Kidney capillary endothelial cell (primary cell): ENCODE measurements around the gene SLC2A6.

Experiments used
- DNase-seq: peaks from one replicate; pipeline ENCODE4 v3.0.0-alpha.2; 2018; ENCODE audit warnings: low spot score

Gene SLC2A6

DNA sequence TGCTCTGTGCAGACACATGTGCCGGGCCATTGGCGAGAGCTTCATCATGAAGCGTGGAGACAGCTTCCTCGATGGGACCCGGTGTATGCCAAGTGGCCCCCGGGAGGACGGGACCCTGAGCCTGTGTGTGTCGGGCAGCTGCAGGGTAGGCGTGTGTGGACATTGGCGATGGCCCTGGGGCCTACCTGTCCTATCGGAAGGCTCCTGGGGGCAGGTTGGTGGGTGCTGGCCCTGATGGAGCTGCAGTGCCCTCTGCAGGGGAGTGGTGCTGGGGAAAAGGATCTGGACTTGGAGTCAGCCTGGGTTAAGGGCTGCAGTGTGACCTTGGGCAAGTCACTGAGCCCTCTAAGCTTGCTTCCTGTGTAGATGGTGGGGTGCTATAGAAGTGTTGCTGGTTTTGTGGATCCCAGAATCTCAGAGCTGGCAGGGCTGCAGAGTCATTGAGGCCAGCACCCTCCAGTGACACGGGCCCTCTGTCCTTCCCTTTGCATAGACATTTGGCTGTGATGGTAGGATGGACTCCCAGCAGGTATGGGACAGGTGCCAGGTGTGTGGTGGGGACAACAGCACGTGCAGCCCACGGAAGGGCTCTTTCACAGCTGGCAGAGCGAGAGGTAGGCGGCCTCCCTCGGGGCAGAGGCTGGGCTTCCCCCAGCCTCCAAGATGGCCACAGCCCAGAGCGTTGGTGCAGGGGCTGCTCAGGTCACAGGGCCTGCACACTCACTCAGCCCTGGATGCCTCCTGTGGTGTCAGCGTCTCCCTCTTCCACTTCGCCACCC, 41.0 kb downstream of the SLC2A6 start:
- no peak for DNase-seq

GRCh38 chr9:133436681-133437080, 42.2 kb downstream of the SLC2A6 start:
- DNase-seq = no peak

- DNase-seq = no peak
These were observed 45.5 kb downstream of the SLC2A6 start for GRCh38 chr9:133433351-133433843.

- no peak for DNase-seq
These were observed 48.7 kb downstream of the SLC2A6 start for GRCh38 chr9:133430244-133430643.

GRCh38 chr9:133429641-133430161, 49.2 kb downstream of the SLC2A6 start:
- DNase-seq = peak; percentile 13

DNA sequence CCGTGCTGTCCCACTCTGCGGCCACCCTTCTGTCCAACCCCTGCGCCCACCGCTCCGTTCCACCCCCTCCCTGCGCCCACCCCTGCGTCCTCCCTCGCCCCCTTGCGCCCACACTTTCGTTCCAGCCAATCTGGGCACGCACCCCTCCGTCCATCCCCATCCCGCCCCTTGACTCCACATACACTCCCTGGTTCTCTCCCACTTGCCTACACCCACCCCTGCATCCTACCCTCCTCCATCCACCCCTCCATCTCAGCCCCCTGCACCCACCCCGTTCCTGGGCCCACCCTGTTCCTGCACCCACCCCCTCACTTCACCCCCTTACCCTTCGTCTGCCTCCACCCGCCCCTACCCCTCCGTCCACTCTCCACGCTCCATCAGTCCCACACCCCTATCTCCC, 49.7 kb downstream of the SLC2A6 start:
- no peak for DNase-seq

- no peak for DNase-seq
These were observed 50.2 kb downstream of the SLC2A6 start for GRCh38 chr9:133428617-133429101.

DNA sequence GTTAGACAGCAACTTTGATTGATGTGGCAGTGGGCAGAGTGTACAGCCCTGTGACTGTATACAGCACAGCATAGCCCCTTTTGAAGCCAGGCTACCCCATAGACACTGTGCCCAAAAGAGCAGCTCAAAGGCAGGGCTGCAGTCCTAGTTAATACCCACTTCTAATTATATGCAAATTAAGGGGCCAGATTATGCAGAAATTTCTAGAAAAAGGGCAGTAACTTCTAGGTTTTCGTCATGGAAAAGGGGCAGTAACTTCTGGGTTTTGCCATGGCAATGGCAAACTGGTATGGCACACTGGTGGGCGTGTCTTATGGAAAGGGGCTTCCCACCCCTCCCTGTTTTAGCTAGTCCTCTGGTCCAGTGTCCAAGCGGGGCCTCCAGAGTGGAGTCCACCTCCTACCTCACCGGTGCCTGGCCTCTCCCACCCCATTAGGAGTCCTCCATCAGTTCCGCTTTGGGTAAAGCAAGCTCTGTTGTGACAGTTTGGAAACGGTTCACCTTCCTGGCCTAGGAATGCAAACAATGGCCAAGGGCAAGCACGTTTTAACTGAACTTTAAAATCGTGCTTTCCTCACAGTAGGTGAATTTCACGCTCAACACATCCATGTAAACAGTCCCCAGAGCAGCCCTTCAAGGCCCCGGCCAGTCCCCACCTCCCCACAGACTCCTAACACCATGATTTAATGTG, 51.1 kb downstream of the SLC2A6 start:
- no peak for DNase-seq

DNA sequence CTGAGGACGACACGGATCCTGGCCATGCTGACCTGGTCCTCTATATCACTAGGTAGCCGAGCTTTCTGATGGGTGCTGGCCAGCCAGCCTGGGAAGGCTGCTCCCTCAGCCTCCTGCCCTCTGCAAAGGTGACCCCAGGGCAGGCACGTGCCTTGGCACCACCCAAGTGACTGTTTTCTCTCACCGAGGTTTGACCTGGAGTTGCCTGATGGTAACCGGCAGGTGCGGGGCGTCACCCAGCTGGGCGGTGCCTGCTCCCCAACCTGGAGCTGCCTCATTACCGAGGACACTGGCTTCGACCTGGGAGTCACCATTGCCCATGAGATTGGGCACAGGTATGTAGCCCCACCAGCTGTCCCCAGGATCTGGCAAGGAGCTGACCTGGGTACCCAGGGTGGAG, 52.9 kb downstream of the SLC2A6 start:
- no peak for DNase-seq

GRCh38 chr9:133425049-133425632, 53.8 kb downstream of the SLC2A6 start:
- DNase-seq = no peak

DNA sequence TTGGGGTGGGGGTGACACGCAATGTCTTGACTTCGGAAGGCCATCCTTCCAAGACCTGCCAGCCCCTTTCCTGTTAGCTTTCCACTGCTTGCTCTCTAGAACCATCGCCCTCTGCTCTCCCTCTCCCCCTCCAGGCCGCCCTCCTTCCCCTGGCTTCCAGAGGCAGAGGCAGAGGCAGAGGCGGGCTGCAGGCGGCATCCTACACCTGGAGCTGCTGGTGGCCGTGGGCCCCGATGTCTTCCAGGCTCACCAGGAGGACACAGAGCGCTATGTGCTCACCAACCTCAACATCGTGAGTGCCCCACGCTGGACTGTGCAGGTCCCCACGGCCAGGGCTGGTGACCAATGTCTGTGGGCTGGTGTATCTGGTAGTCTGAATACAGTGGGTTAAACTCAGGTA, 54.7 kb downstream of the SLC2A6 start:
- DNase-seq = no peak

- DNase-seq = no peak
These were observed 55.7 kb downstream of the SLC2A6 start for GRCh38 chr9:133423216-133423615.

- DNase-seq = no peak
These were observed 57.0 kb downstream of the SLC2A6 start, which contains the start of gene ADAMTS13 for GRCh38 chr9:133421615-133422542. Gene ADAMTS13 (plus strand): TSS chr9:133422367. CDS start chr9:133422444, 77 bp downstream.
